Thyroid gland (tissue), 4 donors: ENCODE results near the gene PAFAH1B1.

ENCODE experiments used
- POLR2A ChIP-seq, 2 donors: fragments of 450-650 bp; IDR thresholded peaks; one replicate each; pipeline ENCODE4 v1.6.1; 2017; ENCODE audit warnings: antibody characterized with exemption in 2 of 2, mild to moderate bottlenecking in 2 of 2, moderate library complexity in 1 of 2
- TF ChIP-seq, protein P1 (sequence below), 6 experiments: fragments of 200-600 bp in 3 of 6; fragments of 450-650 bp in 3 of 6; sonication (generic) in 3 of 6; IDR thresholded peaks; one replicate each; pipeline ENCODE4 v1.5.1; 2016 to 2019; ENCODE audit warnings: antibody characterized with exemption in 6 of 6, mild to moderate bottlenecking in 2 of 6, inconsistent platforms in 1 of 6, moderate library complexity in 1 of 6

DNA sequence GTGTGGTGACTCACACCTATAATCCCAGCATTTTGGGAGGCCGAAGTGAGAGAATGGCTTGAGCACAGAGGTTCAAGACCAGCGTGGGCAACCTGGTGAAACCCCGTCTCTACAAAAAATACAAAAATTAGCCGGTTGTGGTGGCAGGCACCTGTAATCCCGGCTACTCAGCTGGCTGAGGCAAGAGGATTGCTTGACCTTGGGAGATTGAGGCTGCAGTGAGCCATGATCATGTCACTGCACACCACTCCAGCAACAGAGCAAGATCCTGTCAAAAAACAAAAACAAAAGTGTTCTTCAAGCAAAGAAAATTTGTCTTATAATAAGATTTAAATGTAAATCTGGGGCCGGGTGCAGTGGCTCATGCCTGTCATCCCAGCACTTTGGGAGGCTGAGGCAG, 51.5 kb downstream of the PAFAH1B1 start:
- TF ChIP-seq, protein P1, sequence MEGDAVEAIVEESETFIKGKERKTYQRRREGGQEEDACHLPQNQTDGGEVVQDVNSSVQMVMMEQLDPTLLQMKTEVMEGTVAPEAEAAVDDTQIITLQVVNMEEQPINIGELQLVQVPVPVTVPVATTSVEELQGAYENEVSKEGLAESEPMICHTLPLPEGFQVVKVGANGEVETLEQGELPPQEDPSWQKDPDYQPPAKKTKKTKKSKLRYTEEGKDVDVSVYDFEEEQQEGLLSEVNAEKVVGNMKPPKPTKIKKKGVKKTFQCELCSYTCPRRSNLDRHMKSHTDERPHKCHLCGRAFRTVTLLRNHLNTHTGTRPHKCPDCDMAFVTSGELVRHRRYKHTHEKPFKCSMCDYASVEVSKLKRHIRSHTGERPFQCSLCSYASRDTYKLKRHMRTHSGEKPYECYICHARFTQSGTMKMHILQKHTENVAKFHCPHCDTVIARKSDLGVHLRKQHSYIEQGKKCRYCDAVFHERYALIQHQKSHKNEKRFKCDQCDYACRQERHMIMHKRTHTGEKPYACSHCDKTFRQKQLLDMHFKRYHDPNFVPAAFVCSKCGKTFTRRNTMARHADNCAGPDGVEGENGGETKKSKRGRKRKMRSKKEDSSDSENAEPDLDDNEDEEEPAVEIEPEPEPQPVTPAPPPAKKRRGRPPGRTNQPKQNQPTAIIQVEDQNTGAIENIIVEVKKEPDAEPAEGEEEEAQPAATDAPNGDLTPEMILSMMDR (IDR thresholded peaks at IDR 0.05) = no peak
- TF ChIP-seq POLR2A (IDR thresholded peaks at IDR 0.05) = no peak
